D721Med (cell line): Measurements from ENCODE around the gene CCDC88A.

Source experiments
- DNase-seq: peaks from one replicate; pipeline ENCODE4 v3.0.0; 2011; ENCODE audit warnings: low spot score; ENCODE audit not compliant: insufficient read length
- FAIRE-seq: peaks from 2 replicates; lab custom pipeline; 2011; peaks lifted over from hg19 to GRCh38; lab: Jason Lieb, UNC
- TF ChIP-seq, protein P1 (sequence below): IDR thresholded peaks from 2 replicates; pipeline ENCODE4 v1.5.1; 2012; ENCODE audit warnings: mild to moderate bottlenecking, control low read depth; ENCODE audit not compliant: insufficient read depth; ENCODE audit errors: missing control alignments

Gene CCDC88A

DNA sequence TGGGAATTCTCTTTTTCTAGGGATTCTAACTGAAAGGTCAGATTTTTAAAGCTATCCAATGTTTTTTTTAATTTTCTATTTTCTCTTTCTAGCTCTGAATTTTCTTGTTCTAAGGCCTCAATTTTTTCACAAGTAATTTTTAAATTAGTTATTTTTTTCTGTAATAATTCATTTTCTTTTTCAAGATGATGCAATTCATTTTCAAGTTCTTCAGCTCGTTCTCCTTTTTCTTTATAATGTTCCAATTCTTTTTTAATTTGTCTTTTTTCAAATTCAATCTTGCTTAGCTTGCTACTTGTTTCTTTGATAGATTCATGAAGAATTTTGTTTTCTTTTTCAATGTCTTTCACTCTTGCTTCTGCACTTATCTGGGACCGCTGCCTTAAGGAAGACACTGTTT is 84.9 kb downstream of the CCDC88A start:
- DNase-seq, result no peak
- TF ChIP-seq, protein P1, sequence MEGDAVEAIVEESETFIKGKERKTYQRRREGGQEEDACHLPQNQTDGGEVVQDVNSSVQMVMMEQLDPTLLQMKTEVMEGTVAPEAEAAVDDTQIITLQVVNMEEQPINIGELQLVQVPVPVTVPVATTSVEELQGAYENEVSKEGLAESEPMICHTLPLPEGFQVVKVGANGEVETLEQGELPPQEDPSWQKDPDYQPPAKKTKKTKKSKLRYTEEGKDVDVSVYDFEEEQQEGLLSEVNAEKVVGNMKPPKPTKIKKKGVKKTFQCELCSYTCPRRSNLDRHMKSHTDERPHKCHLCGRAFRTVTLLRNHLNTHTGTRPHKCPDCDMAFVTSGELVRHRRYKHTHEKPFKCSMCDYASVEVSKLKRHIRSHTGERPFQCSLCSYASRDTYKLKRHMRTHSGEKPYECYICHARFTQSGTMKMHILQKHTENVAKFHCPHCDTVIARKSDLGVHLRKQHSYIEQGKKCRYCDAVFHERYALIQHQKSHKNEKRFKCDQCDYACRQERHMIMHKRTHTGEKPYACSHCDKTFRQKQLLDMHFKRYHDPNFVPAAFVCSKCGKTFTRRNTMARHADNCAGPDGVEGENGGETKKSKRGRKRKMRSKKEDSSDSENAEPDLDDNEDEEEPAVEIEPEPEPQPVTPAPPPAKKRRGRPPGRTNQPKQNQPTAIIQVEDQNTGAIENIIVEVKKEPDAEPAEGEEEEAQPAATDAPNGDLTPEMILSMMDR, result no peak
- FAIRE-seq, result no peak

DNA sequence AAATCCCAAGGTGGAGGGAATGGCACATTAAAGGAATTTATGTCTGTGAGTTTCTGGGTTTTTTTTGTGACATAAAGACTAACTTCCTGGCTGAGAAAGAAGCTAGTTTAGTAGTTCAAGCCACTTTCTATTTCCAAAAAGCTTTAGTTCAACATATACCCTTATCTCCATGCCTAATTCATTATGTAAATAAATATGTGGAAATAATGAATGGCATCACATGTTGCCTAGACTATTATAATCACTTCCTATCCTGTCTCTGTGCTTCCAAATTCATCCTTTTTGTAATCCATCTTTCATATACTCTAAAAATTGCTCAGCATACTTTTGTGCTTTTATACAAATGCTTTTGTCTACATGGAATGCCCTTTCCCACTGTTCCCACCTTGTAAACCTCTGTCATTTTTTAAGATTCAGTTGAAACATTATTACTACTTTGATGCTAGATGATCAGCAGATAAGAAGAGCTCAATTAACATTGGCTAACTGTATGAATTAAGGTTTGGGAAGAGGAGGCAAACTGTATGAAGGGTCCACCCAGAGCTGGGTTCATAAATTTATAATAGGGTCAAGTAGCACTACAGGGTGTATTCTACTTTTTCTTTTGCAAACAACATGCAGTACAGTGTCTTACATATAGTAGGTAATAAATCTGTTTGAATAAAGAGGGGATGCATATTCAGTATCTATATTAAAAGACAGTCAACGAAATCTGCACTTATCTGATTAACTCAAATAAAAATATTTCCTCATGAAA is 88.9 kb downstream of the CCDC88A start:
- no peak for FAIRE-seq
- no peak for DNase-seq

DNA sequence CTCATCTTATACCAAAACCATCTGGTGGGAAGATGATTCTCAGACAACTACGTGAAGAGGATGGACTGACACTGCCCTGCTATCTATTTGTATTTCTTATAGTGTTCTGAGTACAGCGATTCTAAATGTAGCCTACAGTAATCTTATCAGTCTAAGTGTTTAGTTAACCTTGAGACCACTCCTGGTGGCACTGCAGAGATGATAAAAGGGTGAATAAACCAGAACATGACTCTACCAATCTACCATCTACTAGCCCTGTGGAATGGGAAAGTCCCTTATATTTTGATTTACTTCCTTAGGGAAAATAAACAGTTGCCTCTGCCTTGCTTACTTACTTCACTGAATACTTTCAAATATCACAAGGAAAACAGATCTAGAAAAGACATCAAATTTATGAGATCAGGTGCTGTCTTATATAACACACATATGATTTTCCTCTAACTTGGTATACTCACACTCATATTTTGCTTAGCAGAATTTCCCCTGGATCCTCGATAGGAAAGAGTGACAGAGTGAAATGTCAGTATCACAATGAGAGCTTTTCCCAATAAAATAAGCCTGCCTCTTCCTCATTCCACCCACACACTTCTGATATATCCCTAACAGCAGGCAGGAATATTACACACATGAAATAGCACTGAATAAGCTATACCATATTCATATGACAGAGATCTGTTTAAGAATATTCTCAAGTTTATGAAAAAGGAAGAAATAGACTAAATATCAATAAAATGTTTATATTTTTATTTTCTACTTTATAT is 92.0 kb downstream of the CCDC88A start:
- FAIRE-seq, result no peak
- no peak for DNase-seq
- TF ChIP-seq, protein P1, result no peak

More for the DNA sequence above, 88.9 kb downstream of the CCDC88A start:
- TF ChIP-seq, protein P1, result no peak

DNA sequence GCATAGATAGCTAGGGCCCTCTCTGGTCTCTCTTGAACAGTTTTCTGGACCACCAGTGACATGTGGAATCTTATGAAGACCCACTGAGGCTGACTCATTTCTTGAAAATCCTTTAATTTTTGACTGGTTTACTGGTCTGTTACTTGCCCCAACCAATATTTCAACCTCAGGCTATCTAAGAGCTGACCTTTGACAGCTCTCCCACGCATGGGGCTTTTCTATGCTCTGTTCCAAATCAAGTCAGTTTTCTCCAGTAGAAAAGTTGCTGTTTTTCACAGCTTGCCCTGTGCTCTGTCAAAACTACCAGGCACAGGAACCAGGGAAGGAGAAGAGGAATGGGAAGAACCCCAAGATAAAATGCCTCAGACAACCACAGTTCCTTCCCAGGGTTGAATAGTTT is 104.7 kb downstream of the CCDC88A start:
- TF ChIP-seq, protein P1, result no peak
- FAIRE-seq (no peak), DNase-seq (no peak)

DNA sequence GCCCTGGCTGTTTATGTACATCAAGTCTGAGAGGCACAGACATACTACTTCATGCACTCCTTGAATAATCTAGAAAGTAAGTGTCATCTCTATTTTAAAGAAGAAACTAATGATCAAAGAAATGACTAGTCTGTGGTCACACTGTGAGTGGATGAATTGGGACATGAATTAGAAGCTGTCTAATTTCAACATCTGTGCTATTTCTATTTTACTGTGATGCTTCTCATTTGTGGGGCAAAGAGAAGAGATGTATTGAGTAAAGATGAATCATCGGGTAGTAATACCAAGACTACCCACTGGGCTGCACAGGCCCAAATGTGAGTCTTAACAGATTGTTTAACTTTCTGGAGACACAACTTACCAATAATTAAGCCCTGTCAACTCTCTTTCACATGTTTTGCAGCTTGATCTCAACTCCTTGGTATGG is 108.2 kb downstream of the CCDC88A start:
- DNase-seq (no peak), FAIRE-seq (no peak)
- TF ChIP-seq, protein P1, result no peak

DNA sequence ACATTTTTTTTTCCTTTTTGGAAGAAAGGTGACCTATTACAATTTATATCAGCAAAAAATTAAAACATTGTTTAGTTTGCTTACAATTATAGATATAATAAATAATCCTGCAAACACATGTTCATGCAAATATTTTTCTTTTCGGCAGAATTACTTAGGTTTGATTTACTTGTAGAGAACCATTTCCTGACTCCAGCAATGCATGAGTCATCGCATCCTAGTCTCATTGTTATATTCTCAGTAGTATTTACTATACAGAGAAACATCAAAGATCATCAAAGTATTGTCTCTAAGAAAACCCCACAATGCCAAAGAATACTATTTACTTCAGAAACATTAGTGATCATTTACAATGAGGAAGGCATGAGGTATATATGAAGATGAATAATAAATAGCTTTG is 110.2 kb downstream of the CCDC88A start:
- TF ChIP-seq, protein P1, result no peak
- DNase-seq, result no peak
- no peak for FAIRE-seq
